H1 (cell line): ENCODE data around the gene MGMT. TPM values are rescaled to one million over a fixed set of nuclear protein-coding genes. Genes with fewer than 3 reads are reported as not detected.

Experiments used
- CTCF ChIA-PET: fragments of 300-600 bp; sonication (Branson Sonifier 250); formaldehyde crosslinking; loops from one replicate; lab custom pipeline; 2021; ENCODE audit not compliant: partially characterized antibody; lab: Charles Lee
- POLR2A ChIA-PET: fragments of 300-600 bp; sonication (Branson Sonifier 250); formaldehyde crosslinking; loops from one replicate; lab custom pipeline; 2021; ENCODE audit warnings: inconsistent platforms; ENCODE audit not compliant: partially characterized antibody; lab: Charles Lee
- DNase-seq, 2 experiments: peaks; one replicate each; pipeline versions ENCODE4 v3.0.0 to v3.0.0-alpha.2; 2010 to 2022; ENCODE audit warnings: low spot score in 2 of 2, low read depth in 1 of 2, mixed read lengths in 1 of 2
- FAIRE-seq: peaks from 2 replicates; lab custom pipeline; 2011; peaks lifted over from hg19 to GRCh38; lab: Jason Lieb, UNC
- H2AFZ ChIP-seq: 2 replicates; pipeline ENCODE4 v1.8.1; 2012; ENCODE audit warnings: low read length, inconsistent platforms
- H2AK5ac ChIP-seq: 2 replicates; pipeline ENCODE4 v1.6.1; 2013; ENCODE audit warnings: low read depth, low read length
- H2BK120ac ChIP-seq: replicated peaks from 2 replicates; pipeline ENCODE3; 2013; ENCODE audit warnings: low read depth, low read length, inconsistent platforms
- H2BK12ac ChIP-seq: 2 replicates; pipeline ENCODE4 v1.6.1; 2013; ENCODE audit warnings: low read depth, low read length
- H2BK15ac ChIP-seq: 2 replicates; pipeline ENCODE4 v1.6.1; 2013; ENCODE audit warnings: low read length
- H2BK20ac ChIP-seq: 2 replicates; pipeline ENCODE4 v1.6.1; 2013; ENCODE audit warnings: low read length
- H2BK5ac ChIP-seq: 2 replicates; pipeline ENCODE4 v1.6.1; 2013; ENCODE audit warnings: low read depth, low read length
- H3K14ac ChIP-seq: 2 replicates; pipeline ENCODE4 v1.6.1; 2013; ENCODE audit warnings: inconsistent platforms; ENCODE audit not compliant: insufficient read length
- H3K18ac ChIP-seq: 2 replicates; pipeline ENCODE4 v1.6.1; 2013; ENCODE audit warnings: low read length; ENCODE audit errors: extremely low read depth
- H3K23ac ChIP-seq: 2 replicates; pipeline ENCODE4 v1.6.1; 2013; ENCODE audit warnings: inconsistent platforms; ENCODE audit not compliant: insufficient read length
- H3K23me2 ChIP-seq: 2 replicates; pipeline ENCODE4 v1.6.1; 2013; ENCODE audit warnings: low read depth, low read length
- H3K27ac ChIP-seq: 2 replicates; pipeline ENCODE4 v1.6.1; 2011; ENCODE audit warnings: low read depth, low read length, inconsistent platforms
- H3K27me3 ChIP-seq, 4 experiments: replicated peaks in 1 of 4; 1 replicate in 1 of 4; 2 replicates in 3 of 4; pipeline versions ENCODE4 v1.6.1 to v1.8.1; 2011 to 2013; ENCODE audit warnings: low read length in 3 of 4, mild to moderate bottlenecking in 3 of 4, inconsistent platforms in 2 of 4, mixed read lengths in 2 of 4, moderate library complexity in 1 of 4; ENCODE audit not compliant: control insufficient read depth in 3 of 4, insufficient read depth in 3 of 4; ENCODE audit errors: extremely low read depth in 1 of 4
- H3K36me3 ChIP-seq, 4 experiments: 2 replicates each; pipeline versions ENCODE4 v1.6.1 to v1.8.1; 2011 to 2013; ENCODE audit warnings: mild to moderate bottlenecking in 4 of 4, low read length in 3 of 4, moderate library complexity in 2 of 4, control low read depth in 1 of 4, inconsistent platforms in 1 of 4; ENCODE audit not compliant: insufficient read depth in 4 of 4, control insufficient read depth in 2 of 4
- H3K4ac ChIP-seq: replicated peaks from 2 replicates; pipeline ENCODE3; 2013; ENCODE audit warnings: low read length, low read depth, mixed read lengths, inconsistent platforms; ENCODE audit not compliant: insufficient read length
- H3K4me1 ChIP-seq, 4 experiments: replicated peaks in 1 of 4; 1 replicate in 1 of 4; 2 replicates in 3 of 4; pipeline versions ENCODE4 v1.6.1 to v1.8.1; 2011 to 2013; ENCODE audit warnings: low read length in 3 of 4, inconsistent platforms in 2 of 4, mixed read lengths in 1 of 4; ENCODE audit not compliant: insufficient read depth in 4 of 4, control insufficient read depth in 3 of 4
- H3K4me2 ChIP-seq, 2 experiments: 2 replicates each; pipeline versions ENCODE4 v1.6.1 to v1.8.1; 2011 to 2013; ENCODE audit warnings: low read depth in 2 of 2, low read length in 2 of 2, control low read depth in 1 of 2, inconsistent platforms in 1 of 2, mild to moderate bottlenecking in 1 of 2; ENCODE audit not compliant: insufficient read depth in 1 of 2
- H3K4me3 ChIP-seq, 4 experiments: fragments of 200-600, 300-600 bp in 1 of 4; sonication (generic), shearing (Covaris generic), sonication (Bioruptor Twin) in 1 of 4; 2 replicates each; pipeline versions ENCODE4 v1.5.1 to v1.8.1; 2011 to 2016; ENCODE audit warnings: low read length in 4 of 4, low read depth in 3 of 4, control low read depth in 2 of 4, inconsistent platforms in 2 of 4, mild to moderate bottlenecking in 2 of 4, mixed read lengths in 1 of 4, moderate library complexity in 1 of 4; ENCODE audit not compliant: insufficient read depth in 2 of 4; ENCODE audit errors: extremely low read depth in 1 of 4
- H3K56ac ChIP-seq: replicated peaks from 2 replicates; pipeline ENCODE3; 2013; ENCODE audit warnings: low read depth, mild to moderate bottlenecking, mixed read lengths, low read length, inconsistent platforms; ENCODE audit not compliant: insufficient read length
- H3K79me1 ChIP-seq: 2 replicates; pipeline ENCODE4 v1.6.1; 2013; ENCODE audit warnings: low read depth, low read length, control low read depth
- H3K79me2 ChIP-seq, 2 experiments: 2 replicates each; pipeline versions ENCODE4 v1.6.1 to v1.8.1; 2012 to 2013; ENCODE audit warnings: low read length in 2 of 2, mild to moderate bottlenecking in 2 of 2, inconsistent platforms in 1 of 2; ENCODE audit not compliant: insufficient read depth in 2 of 2, control insufficient read depth in 1 of 2
- H3K9ac ChIP-seq, 4 experiments: replicated peaks in 1 of 4; 1 replicate in 1 of 4; 2 replicates in 3 of 4; pipeline versions ENCODE4 v1.6.1 to v1.8.1; 2011 to 2013; ENCODE audit warnings: low read depth in 3 of 4, low read length in 3 of 4, control low read depth in 2 of 4, mild to moderate bottlenecking in 2 of 4, moderate library complexity in 2 of 4, inconsistent platforms in 1 of 4; ENCODE audit errors: extremely low read depth in 1 of 4
- H3K9me3 ChIP-seq, 2 experiments: 2 replicates each; pipeline versions ENCODE4 v1.6.1 to v1.8.1; 2012 to 2013; ENCODE audit warnings: mild to moderate bottlenecking in 2 of 2, moderate library complexity in 2 of 2, control low read depth in 1 of 2, inconsistent platforms in 1 of 2, low read depth in 1 of 2, low read length in 1 of 2, mixed read lengths in 1 of 2; ENCODE audit not compliant: insufficient read depth in 2 of 2
- H4K20me1 ChIP-seq, 2 experiments: replicated peaks in 1 of 2; 2 replicates each; pipeline versions ENCODE3 to v1.8.1; 2011 to 2013; ENCODE audit warnings: inconsistent platforms in 2 of 2, low read length in 2 of 2, mild to moderate bottlenecking in 1 of 2; ENCODE audit not compliant: insufficient read depth in 2 of 2, control insufficient read depth in 1 of 2
- H4K5ac ChIP-seq: 2 replicates; pipeline ENCODE4 v1.6.1; 2013; ENCODE audit warnings: low read length, low read depth, mixed read lengths, inconsistent platforms; ENCODE audit not compliant: insufficient read length
- H4K8ac ChIP-seq: 2 replicates; pipeline ENCODE4 v1.8.0; 2013; ENCODE audit warnings: mild to moderate bottlenecking, moderate library complexity, low read length, inconsistent platforms; ENCODE audit not compliant: insufficient read depth; ENCODE audit errors: extremely low read depth
- H4K91ac ChIP-seq: replicated peaks from 2 replicates; pipeline ENCODE3; 2013; ENCODE audit warnings: low read length, mixed read lengths, inconsistent platforms; ENCODE audit not compliant: insufficient read length
- CTCF ChIP-seq, 3 experiments: IDR thresholded peaks; 1 replicate in 2 of 3; 2 replicates in 1 of 3; pipeline versions ENCODE4 v1.5.1 to v1.6.1; 2011; ENCODE audit warnings: low read length in 3 of 3, mild to moderate bottlenecking in 3 of 3, inconsistent platforms in 2 of 3, low read depth in 1 of 3, moderate library complexity in 1 of 3; ENCODE audit not compliant: insufficient read depth in 1 of 3; ENCODE audit errors: control extremely low read depth in 1 of 3
- FOSL1 ChIP-seq: IDR thresholded peaks from 2 replicates; pipeline ENCODE4 v1.6.1; 2011; ENCODE audit warnings: mild to moderate bottlenecking, low read depth, low read length, moderate library complexity; ENCODE audit not compliant: insufficient read depth
- KDM1A ChIP-seq: fragments of 200-600, 300-600 bp; sonication (generic); IDR thresholded peaks from 2 replicates; pipeline ENCODE4 v1.7.1; 2016; ENCODE audit warnings: mild to moderate bottlenecking, low read length, borderline replicate concordance
- NANOG ChIP-seq: IDR thresholded peaks from 2 replicates; pipeline ENCODE4 v1.6.1; 2011; ENCODE audit warnings: low read length, low read depth, mild to moderate bottlenecking, inconsistent platforms; ENCODE audit not compliant: insufficient read depth, poor library complexity, severe bottlenecking
- POLR2A ChIP-seq, 2 experiments: IDR thresholded peaks; 1 replicate in 1 of 2; 2 replicates in 1 of 2; pipeline ENCODE4 v1.6.1; 2011; ENCODE audit warnings: low read depth in 2 of 2, low read length in 2 of 2, mild to moderate bottlenecking in 2 of 2; ENCODE audit errors: control extremely low read depth in 1 of 2
- SRF ChIP-seq: IDR thresholded peaks from 2 replicates; pipeline ENCODE4 v1.6.1; 2011; ENCODE audit warnings: mild to moderate bottlenecking, low read depth, low read length, moderate library complexity
- WGBS, 2 experiments: shearing (Covaris generic) in 1 of 2; methylation state at CpG; one replicate each; pipeline versions ENCODE4 v1.1.6 to v1.1.7; 2013 to 2015; ENCODE audit warnings: low lambda C conversion rate in 2 of 2, mixed read lengths in 2 of 2, inconsistent platforms in 1 of 2, low coverage in 1 of 2, missing lambda C conversion rate in 1 of 2; ENCODE audit not compliant: insufficient replicate concordance in 2 of 2, insufficient coverage in 1 of 2, insufficient read length in 1 of 2; ENCODE audit errors: extremely low coverage in 1 of 2, missing lambda C conversion rate in 1 of 2; 5-methylcytosine and 5-hydroxymethylcytosine counted together
- polyA plus RNA-seq, 7 experiments: library from polyadenylated mRNA; depleted of rRNA in 3 of 7; stranded (reverse) in 5 of 7; unstranded in 2 of 7; fragments of >200 nt in 5 of 7; fragments of 200-250 nt in 2 of 7; gene quantifications; 1 replicate in 5 of 7; 2 replicates in 1 of 7; 4 replicates in 1 of 7; pipeline versions ENCODE4 v1.2.1 to v1.2.3, GENCODE V29; 2011 to 2013; ENCODE audit warnings: missing spikeins in 2 of 7, mixed read lengths in 2 of 7
- total RNA-seq: library from RNA; stranded (reverse); fragmentation: NEBNext Ultra II Directional; extraction: Animal tissue kit (Norgen Biotek cat#: 25700); gene quantifications from 2 replicates; pipeline ENCODE4 v1.2.1, GENCODE V29; 2021

The MGMT gene
- total and polyA plus RNA-seq, 2 of the 8 experiments (the other 6 are each of a cell fraction or from before 2014, with no cell fraction given): 9.9 to 10.7 TPM

GRCh38 chr10:129654461-129654860 is 187.4 kb downstream of the MGMT start:
- CTCF ChIA-PET: no interaction called here
- no peaks in the 10 kb centered on the region for H3K27me3 ChIP-seq
- no peak overlapping the region for H4K91ac ChIP-seq
- FAIRE-seq (no peak), DNase-seq (no peak)
- H2AK5ac ChIP-seq: no peak overlapping the region
- H3K36me3 ChIP-seq: no peaks in the 10 kb centered on the region
- H3K18ac ChIP-seq: no peak overlapping the region
- no peak overlapping the region for H3K4ac ChIP-seq
- H3K9ac ChIP-seq: no peak overlapping the region
- H4K8ac ChIP-seq: no peak overlapping the region
- H2AFZ ChIP-seq: no peak overlapping the region
- no peak overlapping the region for H2BK20ac ChIP-seq
- peaks cover 0 to 2% (median 0%) of the 10 kb centered on the region in 4 experiments; a peak in 1 of 7 replicates for H3K4me1 ChIP-seq
- no peak overlapping the region for H3K14ac ChIP-seq
- H3K79me1 ChIP-seq: no peaks in the 10 kb centered on the region
- no peak overlapping the region for H2BK120ac ChIP-seq
- no peak overlapping the region for H3K4me3 ChIP-seq
- no peak overlapping the region for H3K4me2 ChIP-seq
- TF ChIP-seq CTCF (IDR thresholded peaks at IDR 0.05; ENCODE audit: control extremely low read depth in 1 of 3, insufficient read depth in 1 of 3, low read depth in 1 of 3, low read length in 3 of 3): no peak
- no peak for TF ChIP-seq SRF
- no peak for TF ChIP-seq POLR2A (IDR thresholded peaks at IDR 0.05; ENCODE audit: control extremely low read depth in 1 of 2, low read depth in 2 of 2, low read length in 2 of 2)
- TF ChIP-seq KDM1A: no peak
- TF ChIP-seq FOSL1: no peak
- TF ChIP-seq NANOG: no peak
- H4K5ac ChIP-seq: no peak overlapping the region
- WGBS, 2 experiments: 92% methylated on average over 6 of the region's 7 CpGs; no CpG with 5 or more reads in 1 of the 2 experiments
- H3K23ac ChIP-seq: no peak overlapping the region
- H3K23me2 ChIP-seq: no peaks in the 10 kb centered on the region
- H2BK15ac ChIP-seq: no peak overlapping the region
- POLR2A ChIA-PET: no interaction called here
- no peaks in the 10 kb centered on the region for H3K9me3 ChIP-seq
- H3K79me2 ChIP-seq: no peaks in the 10 kb centered on the region
- H4K20me1 ChIP-seq: no peaks in the 10 kb centered on the region
- H2BK5ac ChIP-seq: no peak overlapping the region
- no peak overlapping the region for H3K27ac ChIP-seq
- no peak overlapping the region for H2BK12ac ChIP-seq
- H3K56ac ChIP-seq: no peak overlapping the region
